K562 (cell line): Measurements from ENCODE around the gene RBM22. TPM values are rescaled to one million over a fixed set of nuclear protein-coding genes. Genes with fewer than 3 reads are reported as not detected.
A peak's percentile ranks its signal among the peaks of the same experiment; 100 is the strongest.

Experiments
- ARID4B ChIP-seq: sonication (generic); formaldehyde crosslinking; IDR thresholded peaks from 2 replicates; pipeline ENCODE4 v1.8.0; 2022; ENCODE audit warnings: mild to moderate bottlenecking, missing genetic modification reagents
- E2F3 ChIP-seq: fragments of 250-450 bp; sonication (Bioruptor Pico); IDR thresholded peaks from 2 replicates; pipeline ENCODE4 v1.4.0; 2020; ENCODE audit warnings: mild to moderate bottlenecking
- EWSR1 ChIP-seq: fragments of 450-650 bp; IDR thresholded peaks from 2 replicates; pipeline ENCODE4 v1.6.1; 2018; ENCODE audit warnings: borderline replicate concordance, mild to moderate bottlenecking, low read depth, moderate library complexity; ENCODE audit not compliant: partially characterized antibody
- EZH2 ChIP-seq: IDR thresholded peaks from 2 replicates; pipeline ENCODE4 v1.6.1; 2012; ENCODE audit warnings: low read depth, mild to moderate bottlenecking, inconsistent platforms, low read length, borderline replicate concordance
- FOXM1 ChIP-seq, 2 experiments: fragments of 450-650 bp in 1 of 2; sonication (generic) in 1 of 2; formaldehyde crosslinking in 1 of 2; IDR thresholded peaks; 2 replicates each; pipeline versions ENCODE4 v1.6.1 to v1.9.0; 2017 to 2022; ENCODE audit warnings: low read depth in 2 of 2, mild to moderate bottlenecking in 2 of 2, missing genetic modification reagents in 1 of 2, moderate library complexity in 1 of 2
- HDAC2 ChIP-seq: fragments of 450-650 bp; IDR thresholded peaks from 2 replicates; pipeline ENCODE4 v1.6.1; 2016; ENCODE audit warnings: mild to moderate bottlenecking
- IRF1 ChIP-seq: sonication (generic); formaldehyde crosslinking; IDR thresholded peaks from 2 replicates; pipeline ENCODE4 v1.8.0; 2022; ENCODE audit warnings: missing genetic modification reagents, mild to moderate bottlenecking, borderline replicate concordance
- MAX ChIP-seq: sonication (generic); formaldehyde crosslinking; IDR thresholded peaks from 2 replicates; pipeline ENCODE4 v1.9.0; 2022; ENCODE audit warnings: mild to moderate bottlenecking, missing genetic modification reagents
- PRDM10 ChIP-seq: fragments of 450-650 bp; IDR thresholded peaks from 2 replicates; pipeline ENCODE4 v1.6.1; 2018; ENCODE audit not compliant: partially characterized antibody
- RBM14 ChIP-seq: fragments of 200-400 bp; formaldehyde crosslinking; IDR thresholded peaks from 2 replicates; pipeline ENCODE4 v1.6.1; 2018; ENCODE audit warnings: low read depth, mild to moderate bottlenecking, low read length, moderate library complexity, borderline replicate concordance; ENCODE audit not compliant: insufficient read depth
- SMAD1 ChIP-seq: fragments of 150-350 bp; IDR thresholded peaks from 2 replicates; pipeline ENCODE4 v1.6.1; 2014; ENCODE audit warnings: low read length, low read depth; ENCODE audit not compliant: partially characterized antibody
- TAF7 ChIP-seq: fragments of 450-650 bp; IDR thresholded peaks from 2 replicates; pipeline ENCODE4 v1.6.1; 2016; ENCODE audit warnings: missing genetic modification characterization, missing compliant biosample characterization
- THRAP3 ChIP-seq: fragments of 450-650 bp; IDR thresholded peaks from 2 replicates; pipeline ENCODE4 v1.6.1; 2016; ENCODE audit warnings: mild to moderate bottlenecking, inconsistent platforms, borderline replicate concordance
- TOE1 ChIP-seq, 2 experiments: fragments of 450-650 bp in 1 of 2; sonication (generic) in 1 of 2; formaldehyde crosslinking in 1 of 2; IDR thresholded peaks; 2 replicates each; pipeline versions ENCODE4 v1.7.1 to v1.8.0; 2016 to 2022; ENCODE audit warnings: borderline replicate concordance in 2 of 2, mild to moderate bottlenecking in 2 of 2, antibody characterized with exemption in 1 of 2, inconsistent platforms in 1 of 2, low read depth in 1 of 2, missing genetic modification reagents in 1 of 2, moderate library complexity in 1 of 2
- ZNF143 ChIP-seq: sonication (generic); formaldehyde crosslinking; IDR thresholded peaks from 2 replicates; pipeline ENCODE4 v1.9.0; 2022; ENCODE audit warnings: mild to moderate bottlenecking, missing genetic modification reagents
- ZNF41 ChIP-seq: fragments of 250-450 bp; sonication (Bioruptor Pico); conservative IDR thresholded peaks from 2 replicates; pipeline ENCODE4 v1.4.0; 2020; ENCODE audit warnings: mild to moderate bottlenecking
- polyA plus RNA-seq, 8 experiments: library from polyadenylated mRNA; depleted of rRNA in 4 of 8; stranded (reverse) in 5 of 8; unstranded in 3 of 8; fragments of >200 nt; fragmentation: Nextera tagmentation in 2 of 8; fragmentation: Illumina TruSeq in 1 of 8; extraction: Ambion mirVana in 2 of 8; extraction: Trizol in 1 of 8; gene quantifications; 2 replicates each; pipeline versions ENCODE4 v1.2.1 to v1.2.3, GENCODE V29; 2011 to 2014; ENCODE audit warnings: inconsistent platforms in 1 of 8, missing spikeins in 1 of 8
- total RNA-seq, 7 experiments: library from RNA; depleted of rRNA in 6 of 7; stranded (reverse); fragments of >200 nt in 6 of 7; fragmentation: Illumina TruSeq in 2 of 7; extraction: Trizol in 2 of 7; gene quantifications; 2 replicates each; pipeline versions ENCODE4 v1.2.1 to v1.2.3, GENCODE V29; 2011 to 2021; ENCODE audit warnings: low replicate concordance in 1 of 7

Gene RBM22
- total and polyA plus RNA-seq, 9 of the 15 experiments (the other 6 are each of a cell fraction or from before 2014, with no cell fraction given): 31.3 to 82.2 (median 44.8) TPM

- TF ChIP-seq ARID4B (CRISPR knock-in tag) (peak; percentile 80), HDAC2 (peak; percentile 16; the same call in 1 of the 2 replicates), EZH2 (no peak), FOXM1 (IDR thresholded peaks at IDR 0.05; ENCODE audit: low read depth) (no peak), FOXM1 (CRISPR knock-in tag; IDR thresholded peaks at IDR 0.05; ENCODE audit: low read depth) (peak; percentile 86; the same call in 1 of the 2 replicates), IRF1 (CRISPR knock-in tag) (no peak), PRDM10 (no peak), TOE1 (IDR thresholded peaks at IDR 0.05; ENCODE audit: borderline replicate concordance) (0 out of 2 replicates have a peak, but pooled peaks have one; percentile 33), TOE1 (CRISPR knock-in tag; IDR thresholded peaks at IDR 0.05; ENCODE audit: borderline replicate concordance, low read depth) (no peak), EWSR1 (no peak), MAX (CRISPR knock-in tag) (peak; percentile 29; the same call in 1 of the 2 replicates), E2F3 (CRISPR knock-in tag) (peak; percentile 37; the same call in 1 of the 2 replicates), ZNF143 (CRISPR knock-in tag) (peak; percentile 59; the same call in 1 of the 2 replicates), ZNF41 (CRISPR knock-in tag) (no peak), RBM14 (no peak), TAF7 (tag) (peak; percentile 88), THRAP3 (no peak), SMAD1 (peak; percentile 35)
Observed at GRCh38 chr5:150700594-150701377, at the start of gene RBM22 (continued).
